Mucosa of stomach (tissue), 1 donor: ENCODE measurements around the gene EYA2.
"Not testable (repeated sequence)": the region's sequence is repeated elsewhere in the genome, so short reads cannot be mapped to it uniquely, and the experiment has no call there.

Source experiments
- H3K27me3 ChIP-seq: one replicate; pipeline ENCODE4 v1.7.0; 2013; ENCODE audit warnings: mild to moderate bottlenecking, low read length; ENCODE audit not compliant: control insufficient read depth, insufficient read depth
- H3K36me3 ChIP-seq: one replicate; pipeline ENCODE4 v1.7.0; 2013; ENCODE audit warnings: low read length; ENCODE audit not compliant: control insufficient read depth, insufficient read depth
- H3K4me1 ChIP-seq: one replicate; pipeline ENCODE4 v1.7.0; 2013; ENCODE audit warnings: mild to moderate bottlenecking, low read length; ENCODE audit not compliant: control insufficient read depth, insufficient read depth
- H3K4me3 ChIP-seq: one replicate; pipeline ENCODE4 v1.7.0; 2013; ENCODE audit warnings: low read length
- H3K9ac ChIP-seq: one replicate; pipeline ENCODE4 v1.7.0; 2013; ENCODE audit warnings: mild to moderate bottlenecking, low read length, moderate library complexity
- H3K9me3 ChIP-seq: one replicate; pipeline ENCODE4 v1.7.0; 2013; ENCODE audit warnings: mild to moderate bottlenecking, low read length, moderate library complexity; ENCODE audit not compliant: control insufficient read depth
- donor health status: Pancreatic carcinoma.

Gene EYA2

GRCh38 chr20:46948081-46948480, 53.4 kb downstream of the EYA2 start:
- Histone ChIP-seq H3K36me3 (no peaks in the 10 kb centered on the region), H3K4me1 (no peaks in the 10 kb centered on the region), H3K4me3 (no peak overlapping the region), H3K9me3 (no peaks in the 10 kb centered on the region), H3K27me3 (no peaks in the 10 kb centered on the region), H3K9ac (no peak overlapping the region)

GRCh38 chr20:46951405-46951804, 56.8 kb downstream of the EYA2 start:
- no peaks in the 10 kb centered on the region for H3K4me1 ChIP-seq
- H3K4me3 ChIP-seq, result no peak overlapping the region
- no peaks in the 10 kb centered on the region for H3K36me3 ChIP-seq
- H3K9ac ChIP-seq, result no peak overlapping the region
- H3K9me3 ChIP-seq, result no peaks in the 10 kb centered on the region
- H3K27me3 ChIP-seq, result no peaks in the 10 kb centered on the region

- Histone ChIP-seq H3K9me3 (no peaks in the 10 kb centered on the region), H3K9ac (no peak overlapping the region), H3K27me3 (no peaks in the 10 kb centered on the region), H3K4me3 (no peak overlapping the region), H3K4me1 (no peaks in the 10 kb centered on the region), H3K36me3 (no peaks in the 10 kb centered on the region)
These were observed 57.3 kb downstream of the EYA2 start for GRCh38 chr20:46951840-46952497.

GRCh38 chr20:46953596-46953995, 59.0 kb downstream of the EYA2 start:
- H3K9ac ChIP-seq, result no peak overlapping the region
- no peaks in the 10 kb centered on the region for H3K9me3 ChIP-seq
- no peak overlapping the region for H3K4me3 ChIP-seq
- no peaks in the 10 kb centered on the region for H3K27me3 ChIP-seq
- H3K4me1 ChIP-seq, result no peaks in the 10 kb centered on the region
- H3K36me3 ChIP-seq, result no peaks in the 10 kb centered on the region

GRCh38 chr20:46954490-46955038, 59.9 kb downstream of the EYA2 start:
- Histone ChIP-seq H3K36me3 (no peaks in the 10 kb centered on the region), H3K4me1 (peaks cover 6% of the 10 kb centered on the region), H3K27me3 (no peaks in the 10 kb centered on the region), H3K9ac (no peak overlapping the region), H3K9me3 (no peaks in the 10 kb centered on the region), H3K4me3 (no peak overlapping the region)

GRCh38 chr20:46955601-46956556, 61.2 kb downstream of the EYA2 start:
- Histone ChIP-seq H3K9me3 (no peaks in the 10 kb centered on the region), H3K4me1 (peaks cover 6% of the 10 kb centered on the region), H3K36me3 (no peaks in the 10 kb centered on the region), H3K27me3 (no peaks in the 10 kb centered on the region), H3K4me3 (no peak overlapping the region), H3K9ac (no peak overlapping the region)

GRCh38 chr20:46959081-46959692, 64.5 kb downstream of the EYA2 start:
- Histone ChIP-seq H3K4me1 (peaks cover 6% of the 10 kb centered on the region), H3K36me3 (no peaks in the 10 kb centered on the region), H3K27me3 (no peaks in the 10 kb centered on the region), H3K4me3 (no peak overlapping the region), H3K9ac (no peak overlapping the region), H3K9me3 (no peaks in the 10 kb centered on the region)

- no peaks in the 10 kb centered on the region for H3K36me3 ChIP-seq
- no peaks in the 10 kb centered on the region for H3K27me3 ChIP-seq
- no peak overlapping the region for H3K4me3 ChIP-seq
- no peak overlapping the region for H3K9ac ChIP-seq
- peaks cover 6% of the 10 kb centered on the region for H3K4me1 ChIP-seq
- no peaks in the 10 kb centered on the region for H3K9me3 ChIP-seq
These were observed 65.2 kb downstream of the EYA2 start for GRCh38 chr20:46959821-46960220.

GRCh38 chr20:46960536-46960935, 65.9 kb downstream of the EYA2 start:
- no peaks in the 10 kb centered on the region for H3K36me3 ChIP-seq
- no peak overlapping the region for H3K9ac ChIP-seq
- H3K27me3 ChIP-seq, result no peaks in the 10 kb centered on the region
- no peaks in the 10 kb centered on the region for H3K9me3 ChIP-seq
- peaks cover 6% of the 10 kb centered on the region for H3K4me1 ChIP-seq
- no peak overlapping the region for H3K4me3 ChIP-seq

- not testable (repeated sequence) for H3K36me3 ChIP-seq, H3K9me3 ChIP-seq, H3K4me3 ChIP-seq, H3K4me1 ChIP-seq, H3K27me3 ChIP-seq, H3K9ac ChIP-seq
These were observed 67.3 kb downstream of the EYA2 start for GRCh38 chr20:46961968-46962367.

GRCh38 chr20:46962452-46963195, 68.0 kb downstream of the EYA2 start:
- H3K36me3 ChIP-seq, result no peaks in the 10 kb centered on the region
- peaks cover 6% of the 10 kb centered on the region for H3K4me1 ChIP-seq
- no peaks in the 10 kb centered on the region for H3K9me3 ChIP-seq
- H3K27me3 ChIP-seq, result no peaks in the 10 kb centered on the region
- no peak overlapping the region for H3K9ac ChIP-seq
- no peak overlapping the region for H3K4me3 ChIP-seq
